ENCODE measurements around the gene CLN6. TPM values are rescaled to one million over a fixed set of nuclear protein-coding genes. Genes with fewer than 3 reads are reported as not detected.

The CLN6 gene
- total RNA-seq, 2 experiments from 2014 or later, result 60.2 to 117 TPM

DNA sequence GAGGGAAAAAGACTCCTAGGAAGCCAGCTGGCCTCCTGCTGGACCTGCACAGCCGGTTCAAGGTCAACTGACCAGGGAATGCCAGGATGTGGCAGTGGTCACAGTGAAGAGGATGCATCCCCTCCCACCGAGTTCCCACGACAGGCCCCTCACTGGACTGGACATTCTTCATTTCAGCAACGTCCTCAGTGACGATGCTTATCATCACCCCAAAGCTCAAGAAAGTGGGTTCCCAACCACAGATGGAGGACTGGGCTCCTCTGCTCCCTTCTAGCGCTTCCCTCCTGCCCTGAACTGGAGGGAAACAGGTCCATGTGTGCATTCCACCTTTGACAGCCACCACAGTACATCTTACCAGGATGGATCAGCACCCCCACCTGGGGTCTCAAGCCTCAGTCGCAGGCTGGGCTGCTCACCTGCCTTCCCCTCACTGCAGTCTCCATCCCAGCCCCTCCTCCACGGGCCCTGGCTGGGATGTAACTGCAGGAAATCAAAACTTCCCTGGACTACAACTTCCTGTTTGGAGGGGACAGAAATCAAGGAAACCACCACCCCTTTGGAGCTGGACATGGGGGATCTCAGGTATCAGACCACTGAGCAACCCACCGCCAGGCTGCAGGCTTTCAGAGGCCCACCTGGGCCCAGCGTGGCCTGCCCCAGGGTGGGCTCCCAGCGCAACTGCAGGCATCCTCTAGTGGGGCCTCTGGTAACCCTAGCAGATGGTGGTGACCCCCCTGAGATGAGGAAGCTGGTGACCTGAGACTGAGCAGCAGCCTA lies 31.7 kb downstream of the CLN6 start:
- POLR2A ChIA-PET, result no interaction called here
- peaks cover 9% of the 10 kb centered on the region; the same call in 1 of the 2 replicates for H3K79me2 ChIP-seq (ENCODE audit: insufficient read depth, low read depth, low read length)
- no TSS peak for BruUV-seq (replicated peaks)
- no peak for DNase-seq (ENCODE audit: low spot score)
- H4K20me1 ChIP-seq (ENCODE audit: insufficient read depth, low read length), result no peaks in the 10 kb centered on the region
- H2AFZ ChIP-seq (ENCODE audit: low read length), result no peak overlapping the region
- no peak overlapping the region for H3K4me3 ChIP-seq (ENCODE audit: low read depth, low read length, poor library complexity, severe bottlenecking)
- no peaks in the 10 kb centered on the region for H3K9me3 ChIP-seq (ENCODE audit: low read length)
- peaks cover 45% of the 10 kb centered on the region for H3K36me3 ChIP-seq (ENCODE audit: insufficient read depth, low read length)
- no peak for TF ChIP-seq EZH2phosphoT487 (IDR thresholded peaks at IDR 0.05; ENCODE audit: borderline replicate concordance, low read depth, low read length)
- TF ChIP-seq, protein P1, sequence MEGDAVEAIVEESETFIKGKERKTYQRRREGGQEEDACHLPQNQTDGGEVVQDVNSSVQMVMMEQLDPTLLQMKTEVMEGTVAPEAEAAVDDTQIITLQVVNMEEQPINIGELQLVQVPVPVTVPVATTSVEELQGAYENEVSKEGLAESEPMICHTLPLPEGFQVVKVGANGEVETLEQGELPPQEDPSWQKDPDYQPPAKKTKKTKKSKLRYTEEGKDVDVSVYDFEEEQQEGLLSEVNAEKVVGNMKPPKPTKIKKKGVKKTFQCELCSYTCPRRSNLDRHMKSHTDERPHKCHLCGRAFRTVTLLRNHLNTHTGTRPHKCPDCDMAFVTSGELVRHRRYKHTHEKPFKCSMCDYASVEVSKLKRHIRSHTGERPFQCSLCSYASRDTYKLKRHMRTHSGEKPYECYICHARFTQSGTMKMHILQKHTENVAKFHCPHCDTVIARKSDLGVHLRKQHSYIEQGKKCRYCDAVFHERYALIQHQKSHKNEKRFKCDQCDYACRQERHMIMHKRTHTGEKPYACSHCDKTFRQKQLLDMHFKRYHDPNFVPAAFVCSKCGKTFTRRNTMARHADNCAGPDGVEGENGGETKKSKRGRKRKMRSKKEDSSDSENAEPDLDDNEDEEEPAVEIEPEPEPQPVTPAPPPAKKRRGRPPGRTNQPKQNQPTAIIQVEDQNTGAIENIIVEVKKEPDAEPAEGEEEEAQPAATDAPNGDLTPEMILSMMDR (conservative IDR thresholded peaks at IDR 0.05; ENCODE audit: low read length), result no peak
- intact Hi-C loops (cut with micrococcal nuclease; ENCODE audit: unreplicated experiment), result no loop called here
- H3K9me2 ChIP-seq (ENCODE audit: insufficient read depth, low read length), result no peaks in the 10 kb centered on the region
- no peak overlapping the region for H3K4me2 ChIP-seq (ENCODE audit: low read length)
- CTCF ChIA-PET (ENCODE audit: unreplicated experiment), result no interaction called here
- H3K4me1 ChIP-seq (ENCODE audit: insufficient read depth, low read length, poor library complexity, severe bottlenecking), result no peaks in the 10 kb centered on the region
- H3K27ac ChIP-seq (ENCODE audit: low read depth, low read length, poor library complexity, severe bottlenecking), result no peak overlapping the region

GRCh38 chr15:68197170-68197492 lies 32.4 kb downstream of the CLN6 start:
- Histone ChIP-seq H3K27ac (ENCODE audit: low read depth, low read length, poor library complexity, severe bottlenecking) (no peak overlapping the region), H4K20me1 (ENCODE audit: insufficient read depth, low read length) (no peaks in the 10 kb centered on the region), H3K4me3 (ENCODE audit: low read depth, low read length, poor library complexity, severe bottlenecking) (no peak overlapping the region), H3K9me3 (ENCODE audit: low read length) (no peaks in the 10 kb centered on the region), H2AFZ (ENCODE audit: low read length) (no peak overlapping the region), H3K36me3 (ENCODE audit: insufficient read depth, low read length) (peaks cover 52% of the 10 kb centered on the region), H3K4me1 (ENCODE audit: insufficient read depth, low read length, poor library complexity, severe bottlenecking) (peaks cover 5% of the 10 kb centered on the region), H3K9me2 (ENCODE audit: insufficient read depth, low read length) (no peaks in the 10 kb centered on the region), H3K4me2 (ENCODE audit: low read length) (no peak overlapping the region), H3K79me2 (ENCODE audit: insufficient read depth, low read depth, low read length) (peaks cover 7% of the 10 kb centered on the region; the same call in 1 of the 2 replicates)
- intact Hi-C loops (cut with micrococcal nuclease; ENCODE audit: unreplicated experiment), result no loop called here
- no TSS peak for BruUV-seq (replicated peaks)
- CTCF ChIA-PET (ENCODE audit: unreplicated experiment), result no interaction called here
- TF ChIP-seq, protein P1 (conservative IDR thresholded peaks at IDR 0.05; ENCODE audit: low read length), result no peak
- TF ChIP-seq EZH2phosphoT487 (IDR thresholded peaks at IDR 0.05; ENCODE audit: borderline replicate concordance, low read depth, low read length), result no peak
- POLR2A ChIA-PET, result no interaction called here
- DNase-seq (ENCODE audit: low spot score), result no peak

- DNase-seq (ENCODE audit: low spot score), result no peak
- BruUV-seq (replicated peaks), result no TSS peak
- Histone ChIP-seq H2AFZ (ENCODE audit: low read length) (no peak overlapping the region), H3K4me1 (ENCODE audit: insufficient read depth, low read length, poor library complexity, severe bottlenecking) (peaks cover 10% of the 10 kb centered on the region), H4K20me1 (ENCODE audit: insufficient read depth, low read length) (no peaks in the 10 kb centered on the region), H3K79me2 (ENCODE audit: insufficient read depth, low read depth, low read length) (peaks cover 1% of the 10 kb centered on the region; the same call in 1 of the 2 replicates), H3K9me2 (ENCODE audit: insufficient read depth, low read length) (no peaks in the 10 kb centered on the region), H3K36me3 (ENCODE audit: insufficient read depth, low read length) (peaks cover 58% of the 10 kb centered on the region), H3K27ac (ENCODE audit: low read depth, low read length, poor library complexity, severe bottlenecking) (no peak overlapping the region), H3K4me2 (ENCODE audit: low read length) (no peak overlapping the region), H3K9me3 (ENCODE audit: low read length) (no peaks in the 10 kb centered on the region), H3K4me3 (ENCODE audit: low read depth, low read length, poor library complexity, severe bottlenecking) (no peak overlapping the region)
- intact Hi-C loops (cut with micrococcal nuclease; ENCODE audit: unreplicated experiment), result no loop called here
- POLR2A ChIA-PET, result interaction anchor here (0.8 kb wide), 1 partner anchor 342 kb away, joined by 3 read pairs; no protein-coding TSS in a partner anchor
- TF ChIP-seq, protein P1 (conservative IDR thresholded peaks at IDR 0.05; ENCODE audit: low read length), result no peak
- TF ChIP-seq EZH2phosphoT487 (IDR thresholded peaks at IDR 0.05; ENCODE audit: borderline replicate concordance, low read depth, low read length), result no peak
- CTCF ChIA-PET (ENCODE audit: unreplicated experiment), result no interaction called here
Measured at GRCh38 chr15:68196445-68197169, 32.9 kb downstream of the CLN6 start.
